Karpas-422 (cell line): ENCODE data around the gene C10orf90. TPM values are rescaled to one million over a fixed set of nuclear protein-coding genes. Genes with fewer than 3 reads are reported as not detected.

Experiments used
- DNase-seq: peaks from one replicate; pipeline ENCODE4 v3.0.0-alpha.2; 2015
- H2AFZ ChIP-seq: fragments of 200-600 bp; sonication (generic); 2 replicates; pipeline ENCODE4 v1.6.1; 2014; ENCODE audit warnings: antibody characterized with exemption, low read length, mixed read lengths
- H3K27ac ChIP-seq: fragments of 200-600 bp; sonication (generic); 2 replicates; pipeline ENCODE4 v1.5.1; 2014; ENCODE audit warnings: mild to moderate bottlenecking, low read length, moderate library complexity
- H3K27me3 ChIP-seq: fragments of 200-600 bp; sonication (generic); 2 replicates; pipeline ENCODE4 v1.6.1; 2014; ENCODE audit warnings: low read length, mixed read lengths
- H3K36me3 ChIP-seq: fragments of 200-600 bp; sonication (generic); 2 replicates; pipeline ENCODE4 v1.6.1; 2014; ENCODE audit warnings: low read length, mixed read lengths; ENCODE audit not compliant: insufficient read depth
- H3K4me1 ChIP-seq: fragments of 200-600 bp; sonication (generic); 2 replicates; pipeline ENCODE4 v1.6.1; 2014; ENCODE audit warnings: mild to moderate bottlenecking, low read length, mixed read lengths
- H3K4me2 ChIP-seq: fragments of 200-600 bp; sonication (generic); 2 replicates; pipeline ENCODE4 v1.6.1; 2014; ENCODE audit warnings: low read length, low read depth, mild to moderate bottlenecking; ENCODE audit not compliant: poor library complexity, severe bottlenecking
- H3K4me3 ChIP-seq: fragments of 200-600 bp; sonication (generic); 2 replicates; pipeline ENCODE4 v1.5.1; 2014; ENCODE audit warnings: mild to moderate bottlenecking, antibody characterized with exemption, low read length, mixed read lengths
- H3K79me2 ChIP-seq: fragments of 200-600 bp; sonication (generic); 2 replicates; pipeline ENCODE4 v1.6.1; 2014; ENCODE audit warnings: mild to moderate bottlenecking, low read length, mixed read lengths
- H3K9ac ChIP-seq: fragments of 200-600 bp; sonication (generic); 2 replicates; pipeline ENCODE4 v1.6.0; 2014; ENCODE audit warnings: low read length
- H3K9me2 ChIP-seq: fragments of 200-600 bp; sonication (generic), shearing (Covaris generic); replicated peaks from 2 replicates; pipeline ENCODE4 v1.6.0; 2014; ENCODE audit warnings: mild to moderate bottlenecking, low read length, moderate library complexity; ENCODE audit not compliant: insufficient read depth
- H3K9me3 ChIP-seq: fragments of 300-700, 200-600 bp; sonication (generic); 2 replicates; pipeline ENCODE4 v1.6.1; 2014; ENCODE audit warnings: low read length, mixed read lengths
- H4K20me1 ChIP-seq: fragments of 200-600 bp; sonication (generic); 2 replicates; pipeline ENCODE4 v1.6.1; 2014; ENCODE audit warnings: mild to moderate bottlenecking, antibody characterized with exemption, low read length, low read depth; ENCODE audit not compliant: insufficient read depth
- total RNA-seq: library from RNA; depleted of rRNA; stranded (reverse); fragments of >200 nt; shearing (Covaris generic); gene quantifications from 2 replicates; pipeline ENCODE4 v1.2.3, GENCODE V29; 2014; ENCODE audit warnings: low replicate concordance

Gene C10orf90
- total RNA-seq, 1 experiment from 2014 or later: not detected

GRCh38 chr10:126639084-126639483 lies 31.4 kb downstream of the C10orf90 start:
- Histone ChIP-seq H3K9me2 (no peaks in the 10 kb centered on the region), H3K4me3 (no peak overlapping the region), H3K79me2 (no peaks in the 10 kb centered on the region), H3K9ac (no peak overlapping the region), H3K27ac (no peak overlapping the region), H3K27me3 (no peaks in the 10 kb centered on the region), H3K9me3 (no peaks in the 10 kb centered on the region), H3K4me2 (no peak overlapping the region), H2AFZ (no peak overlapping the region), H3K36me3 (no peaks in the 10 kb centered on the region), H3K4me1 (no peaks in the 10 kb centered on the region), H4K20me1 (no peaks in the 10 kb centered on the region)
- DNase-seq: no peak

DNA sequence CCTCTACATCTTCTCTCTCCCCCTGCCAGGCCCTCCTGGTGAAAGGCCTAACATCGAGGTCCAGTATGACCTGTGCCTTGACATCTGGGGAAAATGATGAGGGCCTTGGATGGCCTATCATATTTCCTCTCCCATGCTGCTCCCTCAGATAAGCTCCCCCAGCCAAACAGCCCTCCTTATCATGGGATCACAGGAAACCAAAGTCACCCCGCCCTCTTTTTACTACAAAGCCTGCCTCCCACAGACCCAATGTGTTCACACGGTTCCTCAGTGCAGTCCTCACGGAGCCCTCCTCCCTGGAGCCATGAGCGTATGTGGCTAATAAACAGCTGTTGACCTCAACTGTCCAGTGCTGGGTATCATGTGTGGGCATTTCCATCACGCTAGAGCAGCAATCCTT lies 32.0 kb downstream of the C10orf90 start:
- no peaks in the 10 kb centered on the region for H3K9me3 ChIP-seq
- no peak overlapping the region for H2AFZ ChIP-seq
- no peak overlapping the region for H3K9ac ChIP-seq
- H3K36me3 ChIP-seq: no peaks in the 10 kb centered on the region
- no peaks in the 10 kb centered on the region for H3K27me3 ChIP-seq
- H4K20me1 ChIP-seq: no peaks in the 10 kb centered on the region
- no peaks in the 10 kb centered on the region for H3K79me2 ChIP-seq
- H3K9me2 ChIP-seq: no peaks in the 10 kb centered on the region
- no peak overlapping the region for H3K27ac ChIP-seq
- no peak for DNase-seq
- no peak overlapping the region for H3K4me2 ChIP-seq
- H3K4me3 ChIP-seq: no peak overlapping the region
- no peaks in the 10 kb centered on the region for H3K4me1 ChIP-seq

DNA sequence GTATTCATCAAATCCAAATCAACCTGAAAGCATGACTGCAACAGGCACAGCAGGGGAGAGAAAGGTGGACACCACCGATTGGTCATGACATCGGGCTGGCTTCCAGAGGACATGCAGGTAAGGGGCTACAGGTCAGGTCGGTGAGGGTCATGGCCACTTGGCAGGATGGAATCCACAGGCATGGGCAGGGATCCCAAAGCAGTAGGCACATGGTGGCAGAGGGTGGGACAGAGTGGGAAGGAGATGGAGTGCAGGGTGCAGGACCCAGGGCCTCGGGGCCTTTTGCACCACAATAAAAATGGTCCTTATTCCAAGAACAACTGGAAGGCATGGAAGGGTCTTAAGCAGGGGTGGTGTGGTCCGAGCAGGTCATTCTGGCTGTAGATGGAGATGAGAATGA lies 33.0 kb downstream of the C10orf90 start:
- H3K27me3 ChIP-seq: no peaks in the 10 kb centered on the region
- no peak overlapping the region for H3K9ac ChIP-seq
- H2AFZ ChIP-seq: no peak overlapping the region
- H3K79me2 ChIP-seq: no peaks in the 10 kb centered on the region
- no peaks in the 10 kb centered on the region for H3K9me3 ChIP-seq
- no peak overlapping the region for H3K4me2 ChIP-seq
- no peaks in the 10 kb centered on the region for H3K36me3 ChIP-seq
- H3K4me3 ChIP-seq: no peak overlapping the region
- no peaks in the 10 kb centered on the region for H3K9me2 ChIP-seq
- no peaks in the 10 kb centered on the region for H4K20me1 ChIP-seq
- no peak overlapping the region for H3K27ac ChIP-seq
- H3K4me1 ChIP-seq: no peaks in the 10 kb centered on the region
- no peak for DNase-seq

GRCh38 chr10:126634911-126635310 lies 35.6 kb downstream of the C10orf90 start:
- Histone ChIP-seq H2AFZ (no peak overlapping the region), H3K4me1 (no peaks in the 10 kb centered on the region), H3K9ac (no peak overlapping the region), H3K27me3 (no peaks in the 10 kb centered on the region), H3K79me2 (no peaks in the 10 kb centered on the region), H3K9me3 (no peaks in the 10 kb centered on the region), H3K36me3 (no peaks in the 10 kb centered on the region), H3K4me3 (no peak overlapping the region), H3K9me2 (no peaks in the 10 kb centered on the region), H4K20me1 (no peaks in the 10 kb centered on the region), H3K27ac (no peak overlapping the region), H3K4me2 (no peak overlapping the region)
- DNase-seq: no peak

- H3K9me2 ChIP-seq: no peaks in the 10 kb centered on the region
- no peaks in the 10 kb centered on the region for H3K27me3 ChIP-seq
- no peak for DNase-seq
- no peaks in the 10 kb centered on the region for H3K4me1 ChIP-seq
- H4K20me1 ChIP-seq: no peaks in the 10 kb centered on the region
- H3K9ac ChIP-seq: no peak overlapping the region
- no peak overlapping the region for H2AFZ ChIP-seq
- H3K4me3 ChIP-seq: no peak overlapping the region
- H3K27ac ChIP-seq: no peak overlapping the region
- no peaks in the 10 kb centered on the region for H3K79me2 ChIP-seq
- no peaks in the 10 kb centered on the region for H3K9me3 ChIP-seq
- H3K36me3 ChIP-seq: no peaks in the 10 kb centered on the region
- no peak overlapping the region for H3K4me2 ChIP-seq
Observed at GRCh38 chr10:126634347-126634746, 36.1 kb downstream of the C10orf90 start.

- Histone ChIP-seq H3K4me1 (no peaks in the 10 kb centered on the region), H3K27ac (no peak overlapping the region), H4K20me1 (no peaks in the 10 kb centered on the region), H3K36me3 (no peaks in the 10 kb centered on the region), H3K9ac (no peak overlapping the region), H3K4me3 (no peak overlapping the region), H2AFZ (no peak overlapping the region), H3K27me3 (no peaks in the 10 kb centered on the region), H3K9me2 (no peaks in the 10 kb centered on the region), H3K4me2 (no peak overlapping the region), H3K9me3 (no peaks in the 10 kb centered on the region), H3K79me2 (no peaks in the 10 kb centered on the region)
- DNase-seq: no peak
Observed at GRCh38 chr10:126632705-126633104, 37.8 kb downstream of the C10orf90 start.

GRCh38 chr10:126629925-126630624 lies 40.4 kb downstream of the C10orf90 start:
- Histone ChIP-seq H3K4me3 (no peak overlapping the region), H4K20me1 (no peaks in the 10 kb centered on the region), H3K36me3 (no peaks in the 10 kb centered on the region), H3K27ac (no peak overlapping the region), H3K27me3 (no peaks in the 10 kb centered on the region), H3K9me2 (no peaks in the 10 kb centered on the region), H3K79me2 (no peaks in the 10 kb centered on the region), H2AFZ (no peak overlapping the region), H3K9me3 (no peaks in the 10 kb centered on the region), H3K4me2 (no peak overlapping the region), H3K9ac (no peak overlapping the region), H3K4me1 (no peaks in the 10 kb centered on the region)
- no peak for DNase-seq

DNA sequence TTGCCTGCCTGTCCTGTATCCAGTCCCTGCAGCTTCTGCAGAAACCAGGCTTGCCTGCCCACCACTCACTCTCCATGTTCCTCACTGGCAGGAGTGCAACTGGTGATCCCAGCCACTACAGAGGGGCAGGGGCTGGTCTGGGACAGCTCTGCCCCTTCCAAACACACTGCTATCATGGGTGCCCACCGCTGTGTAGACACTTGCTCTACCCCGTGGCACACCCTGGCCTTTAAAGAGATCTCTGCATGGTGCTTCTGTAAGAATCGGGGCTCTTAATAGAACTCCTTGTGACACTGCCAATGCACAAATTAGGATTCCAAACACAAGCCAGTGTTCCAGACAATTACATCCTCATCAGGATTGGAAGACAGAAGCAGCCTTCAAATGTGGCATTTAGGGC lies 41.7 kb downstream of the C10orf90 start:
- Histone ChIP-seq H4K20me1 (no peaks in the 10 kb centered on the region), H3K9me3 (no peaks in the 10 kb centered on the region)
- DNase-seq: no peak

More for the DNA sequence above, 41.7 kb downstream of the C10orf90 start:
- H3K9ac ChIP-seq: no peak overlapping the region
- H3K79me2 ChIP-seq: no peaks in the 10 kb centered on the region
- H3K27ac ChIP-seq: no peak overlapping the region
- H3K4me2 ChIP-seq: no peak overlapping the region
- no peaks in the 10 kb centered on the region for H3K36me3 ChIP-seq
- no peaks in the 10 kb centered on the region for H3K4me1 ChIP-seq
- H3K4me3 ChIP-seq: no peak overlapping the region
- H3K27me3 ChIP-seq: no peaks in the 10 kb centered on the region
- no peak overlapping the region for H2AFZ ChIP-seq
- no peaks in the 10 kb centered on the region for H3K9me2 ChIP-seq
